OCI-LY3 (cell line): ENCODE measurements around the gene MPIG6B.

Source experiments
- H2AFZ ChIP-seq: fragments of 200-600, 300-600 bp; shearing (Covaris generic); 2 replicates; pipeline ENCODE4 v1.6.0; 2014; ENCODE audit warnings: antibody characterized with exemption, low read depth, low read length
- H3K27ac ChIP-seq: fragments of 200-600, 300-600 bp; sonication (generic); 2 replicates; pipeline ENCODE4 v1.5.1; 2014; ENCODE audit warnings: mild to moderate bottlenecking, low read length, moderate library complexity, mixed read lengths
- H3K27me3 ChIP-seq: fragments of 200-600, 300-600 bp; sonication (generic); 2 replicates; pipeline ENCODE4 v1.6.1; 2014; ENCODE audit warnings: low read depth, low read length, mixed read lengths
- H3K36me3 ChIP-seq: fragments of 200-600, 300-600 bp; sonication (generic); replicated peaks from 2 replicates; pipeline ENCODE3; 2014; ENCODE audit warnings: low read depth, low read length, mixed read lengths
- H3K4me1 ChIP-seq: fragments of 300-600, 200-600 bp; sonication (generic); 2 replicates; pipeline ENCODE4 v1.6.1; 2014; ENCODE audit warnings: low read length, mixed read lengths
- H3K4me2 ChIP-seq: fragments of 200-600, 300-600 bp; sonication (generic); 2 replicates; pipeline ENCODE4 v1.6.1; 2014; ENCODE audit warnings: low read length, mixed read lengths
- H3K4me3 ChIP-seq: fragments of 300-600, 200-600 bp; sonication (generic); 2 replicates; pipeline ENCODE4 v1.5.1; 2014; ENCODE audit warnings: antibody characterized with exemption, mild to moderate bottlenecking, low read length, moderate library complexity
- H3K79me2 ChIP-seq: fragments of 300-600, 200-600 bp; shearing (Covaris generic); 2 replicates; pipeline ENCODE4 v1.6.1; 2014; ENCODE audit warnings: mild to moderate bottlenecking, low read length, mixed read lengths
- H3K9ac ChIP-seq: fragments of 300-600, 200-600 bp; shearing (Covaris generic); 2 replicates; pipeline ENCODE4 v1.6.0; 2014; ENCODE audit warnings: mild to moderate bottlenecking, low read length, moderate library complexity
- H3K9me3 ChIP-seq: fragments of 200-600, 300-600 bp; shearing (Covaris generic); 2 replicates; pipeline ENCODE4 v1.6.1; 2014; ENCODE audit warnings: low read length, mixed read lengths; ENCODE audit not compliant: insufficient read depth
- H4K20me1 ChIP-seq: fragments of 200-600, 300-600 bp; sonication (generic); 2 replicates; pipeline ENCODE4 v1.6.1; 2016; ENCODE audit warnings: low read length, mixed read lengths; ENCODE audit not compliant: insufficient read depth
- EZH2phosphoT487 ChIP-seq: fragments of 200-600 bp; shearing (Covaris generic); IDR thresholded peaks from 2 replicates; pipeline ENCODE4 v1.6.1; 2018; ENCODE audit warnings: antibody characterized with exemption, mixed run types, low read depth
- TF ChIP-seq, protein P1 (sequence below): fragments of 200-600, 300-600 bp; sonication (generic); IDR thresholded peaks from 2 replicates; pipeline ENCODE4 v1.5.1; 2014; ENCODE audit warnings: antibody characterized with exemption, low read length, low read depth

The MPIG6B gene

DNA sequence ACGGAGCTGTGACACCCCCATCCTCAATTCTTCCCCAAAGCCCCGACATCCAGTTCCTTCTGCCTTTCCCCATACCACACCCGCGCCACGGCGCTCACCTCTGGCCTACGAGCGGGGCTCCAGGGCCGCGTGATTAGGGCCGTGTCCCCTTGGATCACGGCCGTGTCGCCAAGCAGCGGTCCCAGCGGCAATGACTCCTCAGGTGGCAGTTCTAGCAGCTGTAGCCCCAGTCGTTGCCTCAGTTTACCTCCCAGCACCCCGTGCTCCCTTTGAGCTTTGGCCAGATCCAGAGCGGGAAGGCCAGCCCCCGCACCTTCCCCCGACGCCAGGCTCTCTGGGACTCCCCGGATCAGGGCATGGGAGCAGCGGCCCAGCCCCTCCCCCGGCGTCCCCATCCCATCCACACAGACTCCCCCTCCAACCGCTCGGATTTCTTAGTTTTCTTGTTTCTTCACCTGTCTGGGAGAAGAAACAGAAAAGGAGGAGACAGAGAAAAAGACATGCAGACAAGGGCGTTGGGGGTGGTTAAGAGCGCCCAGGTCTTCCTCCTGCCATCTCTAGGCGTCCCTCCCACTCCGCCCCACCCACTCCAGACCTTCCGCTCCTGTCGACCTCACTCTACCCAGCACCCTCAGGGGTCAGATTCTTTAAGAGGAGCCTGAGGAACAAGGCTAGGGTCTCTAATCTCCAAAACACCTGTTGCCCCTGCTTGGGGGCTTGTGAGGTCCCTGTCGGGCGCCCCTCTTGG, 5.8 kb downstream of the MPIG6B start, which contains the start of gene DDAH2:
Gene DDAH2, minus strand, starts transcription at position 533 of the 748 bp plus-strand sequence. Its CDS starts 138 bp downstream, at position 395.
- Histone ChIP-seq H2AFZ (no peak within 1 kb of the TSS), H3K36me3 (peaks cover 42% of the 10 kb centered on the region)

DNA sequence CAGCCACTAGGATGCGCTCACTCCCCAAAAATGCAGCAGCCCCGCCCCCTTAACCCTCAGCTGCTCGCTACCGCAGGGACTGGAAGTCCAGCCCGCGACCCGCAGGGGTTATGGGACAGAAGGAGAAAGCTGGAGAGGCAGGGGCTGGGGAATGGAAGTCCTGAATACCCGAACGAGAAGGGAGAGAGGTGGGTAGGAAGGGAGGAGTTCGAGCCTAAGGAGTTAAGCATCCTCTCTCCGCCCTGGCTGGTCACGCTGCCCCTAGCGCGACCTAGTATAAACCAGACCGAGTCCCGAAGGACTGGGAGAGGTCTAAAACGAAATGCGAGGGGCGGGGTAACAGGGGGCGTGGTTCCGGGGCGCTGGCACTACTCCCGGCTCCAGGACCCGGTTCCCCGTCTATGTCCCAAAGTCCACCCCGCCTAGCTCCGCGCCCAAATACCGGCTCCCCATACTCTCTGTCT, 6.4 kb downstream of the MPIG6B start:
- no peaks in the 10 kb centered on the region for H3K27me3 ChIP-seq
- H3K9me3 ChIP-seq = no peaks in the 10 kb centered on the region
- H3K9ac ChIP-seq = no peak overlapping the region
- peaks cover 12% of the 10 kb centered on the region for H3K79me2 ChIP-seq
- H3K4me2 ChIP-seq = no peak overlapping the region
- TF ChIP-seq, protein P1, sequence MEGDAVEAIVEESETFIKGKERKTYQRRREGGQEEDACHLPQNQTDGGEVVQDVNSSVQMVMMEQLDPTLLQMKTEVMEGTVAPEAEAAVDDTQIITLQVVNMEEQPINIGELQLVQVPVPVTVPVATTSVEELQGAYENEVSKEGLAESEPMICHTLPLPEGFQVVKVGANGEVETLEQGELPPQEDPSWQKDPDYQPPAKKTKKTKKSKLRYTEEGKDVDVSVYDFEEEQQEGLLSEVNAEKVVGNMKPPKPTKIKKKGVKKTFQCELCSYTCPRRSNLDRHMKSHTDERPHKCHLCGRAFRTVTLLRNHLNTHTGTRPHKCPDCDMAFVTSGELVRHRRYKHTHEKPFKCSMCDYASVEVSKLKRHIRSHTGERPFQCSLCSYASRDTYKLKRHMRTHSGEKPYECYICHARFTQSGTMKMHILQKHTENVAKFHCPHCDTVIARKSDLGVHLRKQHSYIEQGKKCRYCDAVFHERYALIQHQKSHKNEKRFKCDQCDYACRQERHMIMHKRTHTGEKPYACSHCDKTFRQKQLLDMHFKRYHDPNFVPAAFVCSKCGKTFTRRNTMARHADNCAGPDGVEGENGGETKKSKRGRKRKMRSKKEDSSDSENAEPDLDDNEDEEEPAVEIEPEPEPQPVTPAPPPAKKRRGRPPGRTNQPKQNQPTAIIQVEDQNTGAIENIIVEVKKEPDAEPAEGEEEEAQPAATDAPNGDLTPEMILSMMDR = peak; percentile 61; the same call in 1 of the 2 replicates
- TF ChIP-seq EZH2phosphoT487 = no peak
- H3K36me3 ChIP-seq = peaks cover 46% of the 10 kb centered on the region
- H3K4me3 ChIP-seq = no peak overlapping the region
- H2AFZ ChIP-seq = no peak overlapping the region
- peaks cover 35% of the 10 kb centered on the region for H3K4me1 ChIP-seq
- H3K27ac ChIP-seq = no peak overlapping the region
- H4K20me1 ChIP-seq = peaks cover 13% of the 10 kb centered on the region

More for the DNA sequence above, 5.8 kb downstream of the MPIG6B start, which contains the start of gene DDAH2:
- Histone ChIP-seq H3K4me2 (peak within 1 kb of the TSS; percentile 48; the same call in 1 of the 2 replicates), H3K79me2 (peaks cover 6% of the 10 kb centered on the region), H3K4me3 (no peak within 1 kb of the TSS), H3K9ac (no peak within 1 kb of the TSS), H3K4me1 (peaks cover 30% of the 10 kb centered on the region), H3K9me3 (no peaks in the 10 kb centered on the region), H3K27me3 (no peaks in the 10 kb centered on the region), H3K27ac (peak within 1 kb of the TSS; percentile 75), H4K20me1 (peaks cover 7% of the 10 kb centered on the region)
- TF ChIP-seq, protein P1 = no peak; the same call in 1 of the 2 replicates
- TF ChIP-seq EZH2phosphoT487 = no peak

DNA sequence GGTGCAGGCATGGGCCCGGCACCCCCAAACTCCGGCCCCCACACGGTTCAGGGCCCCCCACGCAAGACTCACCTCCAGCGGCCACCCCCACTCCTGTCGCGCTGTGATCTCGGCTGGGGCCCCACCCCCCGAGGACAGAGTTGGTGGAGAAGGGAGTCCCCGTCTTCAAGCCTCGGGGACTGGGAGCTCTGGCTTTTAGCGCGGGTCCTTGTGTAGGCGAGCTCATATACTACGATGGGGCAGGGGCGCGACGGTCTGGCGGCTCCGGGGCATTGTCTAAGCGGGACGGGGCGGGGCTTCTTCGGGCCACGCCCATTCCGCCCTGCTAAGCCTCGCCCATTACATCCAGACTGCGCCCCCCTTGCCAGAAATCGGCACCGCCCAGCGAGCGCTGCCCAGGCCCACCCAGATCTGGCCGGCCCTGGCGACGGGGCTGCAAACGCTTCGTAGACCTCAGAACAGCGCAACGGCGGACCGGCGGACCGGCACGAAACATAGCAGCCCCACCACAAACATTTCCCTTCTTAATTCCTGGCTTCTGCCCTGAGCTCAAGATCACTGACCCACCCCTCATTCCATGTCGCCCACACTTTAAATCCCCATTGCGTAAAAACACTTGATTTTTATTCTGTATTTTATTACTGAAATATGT, 6.9 kb downstream of the MPIG6B start:
- no peak overlapping the region for H3K4me2 ChIP-seq
- no peaks in the 10 kb centered on the region for H3K27me3 ChIP-seq
- peaks cover 36% of the 10 kb centered on the region for H3K4me1 ChIP-seq
- no peak overlapping the region for H3K27ac ChIP-seq
- TF ChIP-seq, protein P1 = no peak
- no peak for TF ChIP-seq EZH2phosphoT487
- H4K20me1 ChIP-seq = peaks cover 13% of the 10 kb centered on the region
- H3K9ac ChIP-seq = no peak overlapping the region
- H3K4me3 ChIP-seq = no peak overlapping the region
- no peak overlapping the region for H2AFZ ChIP-seq
- H3K79me2 ChIP-seq = peaks cover 18% of the 10 kb centered on the region
- peaks cover 46% of the 10 kb centered on the region for H3K36me3 ChIP-seq
- H3K9me3 ChIP-seq = no peaks in the 10 kb centered on the region

DNA sequence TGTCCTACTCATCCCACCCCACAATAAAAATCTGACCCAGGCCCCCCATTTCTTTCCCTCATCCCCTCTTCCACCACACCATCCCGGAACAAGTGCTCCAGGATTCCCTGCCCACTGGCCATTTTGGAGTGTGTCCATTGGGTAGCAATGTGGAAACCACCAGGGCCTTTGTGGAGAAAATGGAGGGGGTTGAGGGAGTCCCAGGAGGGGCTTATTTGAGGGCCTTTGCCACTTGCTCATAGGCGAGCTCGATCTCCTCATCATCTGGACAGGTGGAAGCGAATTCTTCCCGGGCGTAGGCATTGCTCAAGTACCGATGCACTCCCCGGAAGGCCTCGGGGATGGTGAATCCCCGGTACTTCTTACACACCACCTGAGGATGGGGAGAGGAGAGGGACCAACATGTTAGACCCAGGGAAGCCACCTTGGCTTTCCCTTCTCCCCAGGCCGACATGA, 7.5 kb downstream of the MPIG6B start:
- peaks cover 36% of the 10 kb centered on the region for H3K4me1 ChIP-seq
- no peaks in the 10 kb centered on the region for H3K9me3 ChIP-seq
- no peak overlapping the region for H2AFZ ChIP-seq
- no peak for TF ChIP-seq EZH2phosphoT487
- TF ChIP-seq, protein P1 = no peak
- H3K79me2 ChIP-seq = peaks cover 23% of the 10 kb centered on the region
- H3K4me2 ChIP-seq = no peak overlapping the region
- no peak overlapping the region for H3K27ac ChIP-seq
- no peak overlapping the region for H3K9ac ChIP-seq
- no peaks in the 10 kb centered on the region for H3K27me3 ChIP-seq
- no peak overlapping the region for H3K4me3 ChIP-seq
- H3K36me3 ChIP-seq = peaks cover 46% of the 10 kb centered on the region
- H4K20me1 ChIP-seq = peaks cover 13% of the 10 kb centered on the region
